PC-3 (cell line): ENCODE results near the gene RFC1. TPM values are rescaled to one million over a fixed set of nuclear protein-coding genes. Genes with fewer than 3 reads are reported as not detected.

Experiments used
- ATAC-seq: fragments of 200-7000 bp; cut with Tn5 transposase; 2 replicates; pipeline ENCODE4 v1.9.1; 2020; ENCODE audit warnings: mild to moderate bottlenecking, moderate library complexity
- BruUV-seq: library from RNA; stranded (reverse); fragments of 400-500 nt; replicated peaks from 2 replicates; lab custom pipeline; 2021; lab: Mats Ljungman, UMichigan
- CTCF ChIA-PET: fragments of 300-600 bp; sonication (Branson Sonifier 250); formaldehyde crosslinking; loops from one replicate; lab custom pipeline; 2022; ENCODE audit warnings: antibody characterized with exemption; lab: Charles Lee
- POLR2A ChIA-PET: fragments of 300-600 bp; sonication (Branson Sonifier 250); formaldehyde crosslinking; loops from one replicate; lab custom pipeline; 2022; ENCODE audit warnings: antibody characterized with exemption; ENCODE audit not compliant: unreplicated experiment; lab: Charles Lee
- DNase-seq: peaks from one replicate; pipeline ENCODE4 v3.0.0-alpha.2; 2015
- H2AFZ ChIP-seq: fragments of 300-600 bp; sonication (generic); 2 replicates; pipeline ENCODE4 v1.6.0; 2016; ENCODE audit warnings: antibody characterized with exemption, low read length
- H3F3A ChIP-seq: fragments of 300-600 bp; sonication (generic); one replicate; pipeline ENCODE4 v1.6.0; 2017; ENCODE audit warnings: antibody characterized with exemption, low read length, control low read depth, mild to moderate bottlenecking; ENCODE audit not compliant: unreplicated experiment
- H3K27ac ChIP-seq: fragments of 300-600 bp; sonication (generic); 2 replicates; pipeline ENCODE4 v1.5.1; 2016; ENCODE audit warnings: mild to moderate bottlenecking, low read length
- H3K27me3 ChIP-seq: fragments of 300-600 bp; sonication (generic); 2 replicates; pipeline ENCODE4 v1.6.1; 2016; ENCODE audit warnings: low read length, mixed read lengths
- H3K36me3 ChIP-seq: fragments of 300-600 bp; sonication (generic); 2 replicates; pipeline ENCODE4 v1.6.1; 2016; ENCODE audit warnings: low read depth, mixed run types, low read length, mixed read lengths
- H3K4me1 ChIP-seq: fragments of 300-600 bp; sonication (generic); 2 replicates; pipeline ENCODE4 v1.5.1; 2016; ENCODE audit warnings: low read length; ENCODE audit not compliant: insufficient read depth
- H3K4me2 ChIP-seq: fragments of 300-600 bp; sonication (generic); 2 replicates; pipeline ENCODE4 v1.6.0; 2016; ENCODE audit warnings: low read length
- H3K4me3 ChIP-seq: fragments of 300-600 bp; sonication (generic); 2 replicates; pipeline ENCODE4 v1.5.1; 2016; ENCODE audit warnings: mild to moderate bottlenecking, low read length, mixed read lengths
- H3K79me2 ChIP-seq: fragments of 300-600 bp; sonication (generic); 2 replicates; pipeline ENCODE4 v1.6.1; 2017; ENCODE audit warnings: low read length, mixed read lengths
- H3K9ac ChIP-seq: fragments of 300-600 bp; sonication (generic); 2 replicates; pipeline ENCODE4 v1.6.0; 2016; ENCODE audit warnings: mild to moderate bottlenecking, low read length
- H3K9me2 ChIP-seq: fragments of 300-600 bp; sonication (generic); replicated peaks from 2 replicates; pipeline ENCODE4 v1.6.1; 2016; ENCODE audit warnings: mixed run types, low read length, mixed read lengths
- H3K9me3 ChIP-seq: fragments of 300-600 bp; sonication (generic); 2 replicates; pipeline ENCODE4 v1.6.1; 2016; ENCODE audit warnings: low read length, mixed read lengths
- H4K20me1 ChIP-seq: fragments of 300-600 bp; sonication (generic); 2 replicates; pipeline ENCODE4 v1.6.1; 2016; ENCODE audit warnings: low read length, mixed read lengths
- EZH2 ChIP-seq: fragments of 300-600 bp; sonication (generic); IDR thresholded peaks from one replicate; pipeline ENCODE4 v1.6.1; 2017; ENCODE audit warnings: antibody characterized with exemption, mild to moderate bottlenecking, low read length; ENCODE audit not compliant: unreplicated experiment
- EZH2phosphoT487 ChIP-seq: fragments of 300-600 bp; sonication (generic); IDR thresholded peaks from 2 replicates; pipeline ENCODE4 v1.6.1; 2018; ENCODE audit warnings: mild to moderate bottlenecking, antibody characterized with exemption, low read length, borderline replicate concordance
- intact Hi-C: fragments of 100-400 bp; cut with micrococcal nuclease; formaldehyde crosslinking; loops from 2 replicates; pipeline ENCODE4 v1.9.0; 2023
- total RNA-seq: library from RNA; depleted of rRNA; stranded (reverse); fragments of >200 nt; gene quantifications from 2 replicates; pipeline ENCODE4 v1.2.3, GENCODE V29; 2014
- TF ChIP-seq, protein P1 (sequence below): fragments of 300-600 bp; sonication (generic); conservative IDR thresholded peaks from 2 replicates; pipeline ENCODE4 v1.5.1; 2017; ENCODE audit warnings: antibody characterized with exemption, low read depth, mild to moderate bottlenecking, low read length

The RFC1 gene
- total RNA-seq, 1 experiment from 2014 or later: 43.9 TPM

DNA sequence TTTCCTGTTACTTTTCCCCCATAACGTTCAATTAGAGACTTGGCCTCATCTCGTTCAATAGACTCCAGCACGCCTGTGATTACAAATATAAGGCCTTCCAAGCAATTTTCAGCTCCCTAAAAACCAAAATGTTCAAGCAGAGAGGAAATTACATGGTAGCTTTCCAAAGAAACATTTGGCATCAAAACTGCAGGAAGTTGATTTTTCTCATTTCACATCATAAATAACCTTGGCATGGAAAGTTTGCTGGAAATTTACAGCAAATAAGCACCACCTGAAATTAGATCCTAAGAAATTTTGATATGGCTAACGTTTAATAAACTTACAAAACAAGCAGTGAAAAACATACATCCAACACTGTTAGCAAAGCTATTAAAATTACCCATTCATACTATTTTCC lies 53.3 kb downstream of the RFC1 start:
- CTCF ChIA-PET: no interaction called here
- no peak for DNase-seq

GRCh38 chr4:39308611-39309010 lies 57.6 kb downstream of the RFC1 start:
- TF ChIP-seq EZH2phosphoT487 (no peak), EZH2 (no peak)
- TF ChIP-seq, protein P1, sequence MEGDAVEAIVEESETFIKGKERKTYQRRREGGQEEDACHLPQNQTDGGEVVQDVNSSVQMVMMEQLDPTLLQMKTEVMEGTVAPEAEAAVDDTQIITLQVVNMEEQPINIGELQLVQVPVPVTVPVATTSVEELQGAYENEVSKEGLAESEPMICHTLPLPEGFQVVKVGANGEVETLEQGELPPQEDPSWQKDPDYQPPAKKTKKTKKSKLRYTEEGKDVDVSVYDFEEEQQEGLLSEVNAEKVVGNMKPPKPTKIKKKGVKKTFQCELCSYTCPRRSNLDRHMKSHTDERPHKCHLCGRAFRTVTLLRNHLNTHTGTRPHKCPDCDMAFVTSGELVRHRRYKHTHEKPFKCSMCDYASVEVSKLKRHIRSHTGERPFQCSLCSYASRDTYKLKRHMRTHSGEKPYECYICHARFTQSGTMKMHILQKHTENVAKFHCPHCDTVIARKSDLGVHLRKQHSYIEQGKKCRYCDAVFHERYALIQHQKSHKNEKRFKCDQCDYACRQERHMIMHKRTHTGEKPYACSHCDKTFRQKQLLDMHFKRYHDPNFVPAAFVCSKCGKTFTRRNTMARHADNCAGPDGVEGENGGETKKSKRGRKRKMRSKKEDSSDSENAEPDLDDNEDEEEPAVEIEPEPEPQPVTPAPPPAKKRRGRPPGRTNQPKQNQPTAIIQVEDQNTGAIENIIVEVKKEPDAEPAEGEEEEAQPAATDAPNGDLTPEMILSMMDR: no peak
- no TSS peak for BruUV-seq

More for the DNA sequence above, 53.3 kb downstream of the RFC1 start:
- Histone ChIP-seq H3K4me3 (no peak overlapping the region), H3K9ac (no peak overlapping the region), H4K20me1 (no peaks in the 10 kb centered on the region), H2AFZ (no peak overlapping the region), H3K79me2 (no peaks in the 10 kb centered on the region), H3K27ac (no peak overlapping the region), H3K36me3 (peaks cover 42% of the 10 kb centered on the region), H3K9me2 (no peaks in the 10 kb centered on the region), H3K4me2 (no peak overlapping the region), H3K4me1 (no peaks in the 10 kb centered on the region), H3K27me3 (no peaks in the 10 kb centered on the region), H3K9me3 (no peaks in the 10 kb centered on the region), H3F3A (no peaks in the 10 kb centered on the region)
- POLR2A ChIA-PET: no interaction called here
- ATAC-seq: no peak
- no TSS peak for BruUV-seq
- intact Hi-C loops: loop anchor here (10.0 kb wide), 1 partner anchor 132 kb away; no protein-coding TSS in a partner anchor
- no peak for TF ChIP-seq EZH2phosphoT487
- no peak for TF ChIP-seq EZH2
- TF ChIP-seq, protein P1: no peak

DNA sequence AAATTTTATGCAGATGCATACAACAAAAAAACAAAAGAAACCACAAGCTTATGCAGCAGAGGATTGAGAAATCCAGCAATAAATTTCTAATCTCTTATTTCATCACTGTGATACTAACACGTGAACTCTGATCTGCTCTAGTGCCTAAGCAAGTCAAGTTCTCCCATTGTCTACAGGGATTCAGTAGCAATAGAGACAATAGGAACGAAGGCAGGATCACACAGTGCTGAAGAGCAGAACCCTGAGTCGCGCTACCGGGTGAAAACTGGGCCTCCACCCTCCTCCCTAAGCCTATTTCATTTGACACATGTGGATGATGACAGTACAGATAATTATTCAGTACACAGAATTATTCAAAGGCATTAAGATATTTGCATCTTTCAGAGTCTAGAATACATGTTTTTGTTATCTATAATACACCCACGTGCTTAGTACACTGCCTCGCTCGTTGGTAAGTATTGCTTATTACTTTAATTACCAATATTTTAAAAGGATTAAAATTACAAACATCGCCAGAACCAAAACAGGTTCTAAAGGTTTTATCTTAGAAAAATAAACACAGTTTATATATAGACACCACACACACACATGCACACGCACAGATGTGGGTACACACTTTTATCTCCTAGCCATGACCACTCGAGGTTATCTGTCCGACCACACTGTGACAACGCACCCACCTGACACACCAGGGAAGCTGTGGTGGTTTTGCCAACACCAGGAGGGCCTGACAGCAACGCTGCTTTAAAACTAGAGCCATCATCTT lies 60.1 kb downstream of the RFC1 start:
- intact Hi-C loops: no loop called here
- POLR2A ChIA-PET: no interaction called here
- CTCF ChIA-PET: no interaction called here
- no peak overlapping the region for H3K4me2 ChIP-seq
- TF ChIP-seq EZH2 (no peak), EZH2phosphoT487 (no peak)
- TF ChIP-seq, protein P1: no peak
- DNase-seq: no peak
- no peaks in the 10 kb centered on the region for H3K27me3 ChIP-seq
- no peak overlapping the region for H2AFZ ChIP-seq
- no peaks in the 10 kb centered on the region for H4K20me1 ChIP-seq
- no TSS peak for BruUV-seq
- no peak overlapping the region for H3K27ac ChIP-seq
- no peaks in the 10 kb centered on the region for H3K9me2 ChIP-seq
- no peak for ATAC-seq
- H3F3A ChIP-seq: no peaks in the 10 kb centered on the region
- peaks cover 36% of the 10 kb centered on the region for H3K36me3 ChIP-seq
- H3K9ac ChIP-seq: no peak overlapping the region
- no peaks in the 10 kb centered on the region for H3K4me1 ChIP-seq
- H3K9me3 ChIP-seq: no peaks in the 10 kb centered on the region
- no peaks in the 10 kb centered on the region for H3K79me2 ChIP-seq
- no peak overlapping the region for H3K4me3 ChIP-seq

More at GRCh38 chr4:39308611-39309010, 57.6 kb downstream of the RFC1 start:
- H3K27ac ChIP-seq: no peak overlapping the region
- no peak overlapping the region for H3K4me2 ChIP-seq
- H3K79me2 ChIP-seq: no peaks in the 10 kb centered on the region
- POLR2A ChIA-PET: no interaction called here
- H2AFZ ChIP-seq: no peak overlapping the region
- no peaks in the 10 kb centered on the region for H3K27me3 ChIP-seq
- no peaks in the 10 kb centered on the region for H3F3A ChIP-seq
- no peaks in the 10 kb centered on the region for H3K9me2 ChIP-seq
- no peak for ATAC-seq
- no peak for DNase-seq
- H3K9me3 ChIP-seq: no peaks in the 10 kb centered on the region
- intact Hi-C loops: no loop called here
- no peaks in the 10 kb centered on the region for H3K4me1 ChIP-seq
- H4K20me1 ChIP-seq: no peaks in the 10 kb centered on the region
- CTCF ChIA-PET: no interaction called here
- no peak overlapping the region for H3K9ac ChIP-seq
- peaks cover 42% of the 10 kb centered on the region for H3K36me3 ChIP-seq
- no peak overlapping the region for H3K4me3 ChIP-seq
